Uterus (tissue), 4 donors: ENCODE measurements around the gene CLEC11A. TPM values are rescaled to one million over a fixed set of nuclear protein-coding genes. Genes with fewer than 3 reads are reported as not detected.

Experiments used
- DNase-seq, 2 donors: peaks; one replicate each; pipeline ENCODE4 v3.0.0-alpha.2; 2019 to 2020
- H3K27ac ChIP-seq, 2 donors: fragments of 200-600 bp; sonication (generic); 1 replicate in 1 of 2; 2 replicates in 1 of 2; pipeline ENCODE4 v1.5.1; 2016 to 2018
- H3K27me3 ChIP-seq, 2 donors: fragments of 200-600 bp; sonication (generic); one replicate each; pipeline ENCODE4 v1.5.1; 2018 to 2019; ENCODE audit warnings: control low read depth in 1 of 2
- H3K36me3 ChIP-seq, 2 donors: fragments of 200-600 bp; sonication (generic); one replicate each; pipeline ENCODE4 v1.5.1; 2019; ENCODE audit warnings: control low read depth in 1 of 2
- H3K4me1 ChIP-seq, 2 donors: fragments of 200-600 bp; sonication (generic); one replicate each; pipeline ENCODE4 v1.5.1; 2018 to 2019; ENCODE audit warnings: control low read depth in 1 of 2
- H3K4me3 ChIP-seq, 2 donors: fragments of 200-600 bp; sonication (generic); 1 replicate in 1 of 2; 2 replicates in 1 of 2; pipeline ENCODE4 v1.5.1; 2018 to 2019; ENCODE audit warnings: mild to moderate bottlenecking in 1 of 2
- H3K9me3 ChIP-seq, 2 donors: fragments of 200-600 bp; sonication (generic); one replicate each; pipeline ENCODE4 v1.5.1; 2019; ENCODE audit warnings: control low read depth in 1 of 2
- CTCF ChIP-seq, 4 experiments: fragments of 200-600 bp in 2 of 4; fragments of 450-650 bp in 2 of 4; sonication (generic) in 2 of 4; IDR thresholded peaks; one replicate each; pipeline ENCODE4 v1.5.1; 2016 to 2019; ENCODE audit warnings: antibody characterized with exemption in 4 of 4, mild to moderate bottlenecking in 2 of 4, moderate library complexity in 1 of 4
- POLR2A ChIP-seq, 2 donors: fragments of 450-650 bp; IDR thresholded peaks; one replicate each; pipeline ENCODE4 v1.6.1; 2016; ENCODE audit warnings: antibody characterized with exemption in 2 of 2, mild to moderate bottlenecking in 1 of 2, moderate library complexity in 1 of 2
- intact Hi-C: fragments of 100-400 bp; cut with DNase I; formaldehyde crosslinking; loops from one replicate; pipeline ENCODE4 v1.15.1; 2023; ENCODE audit warnings: low total_unique reads
- total RNA-seq, 4 donors: library from RNA; depleted of rRNA in 3 of 4; stranded (reverse); fragments of >200 nt in 3 of 4; gene quantifications; one replicate each; pipeline versions ENCODE4 v1.1.0 to v1.2.4, GENCODE V29; 2014 to 2023
- donor health status: DM: yes; HTN: yes; CAD: no.

Gene CLEC11A
- total RNA-seq, 4 donors from 2014 or later: 1.5 to 105 (median 10.9) TPM

DNA sequence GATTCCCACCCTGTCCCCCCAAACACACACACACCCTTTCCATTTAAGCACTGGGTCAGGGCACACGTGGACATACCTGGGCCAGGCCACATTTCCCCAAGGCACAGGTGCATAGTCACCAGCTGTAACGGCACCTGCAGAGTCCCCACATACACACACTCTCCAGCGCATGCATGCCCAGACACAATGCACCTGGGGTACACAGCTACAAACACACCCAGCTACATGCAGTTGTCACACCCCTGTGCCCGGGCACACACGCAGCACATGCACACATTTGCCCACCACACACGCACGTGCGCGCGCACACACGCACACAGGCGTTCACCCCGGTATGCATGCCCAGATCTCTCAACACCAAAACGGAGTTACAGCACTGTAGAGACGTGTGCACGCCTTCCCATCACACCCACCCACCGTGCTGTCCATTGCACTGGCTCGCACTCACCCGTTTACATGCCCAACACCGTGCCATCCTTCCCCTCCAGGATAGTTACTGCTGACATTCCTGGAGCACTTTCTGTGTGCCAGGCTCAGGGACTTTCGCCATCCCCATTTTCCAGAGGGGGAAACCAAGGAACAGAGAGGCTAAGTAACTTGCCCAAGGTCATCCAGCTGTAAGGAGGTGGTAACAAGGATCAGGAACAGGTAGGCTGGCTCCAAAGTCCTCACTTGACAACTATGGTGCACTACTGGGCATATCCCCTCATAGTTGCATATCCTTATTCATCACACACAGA, 2.8 kb upstream of the CLEC11A start:
- H3K4me1 ChIP-seq: peaks cover 0 to 22% of the 10 kb centered on the region in 2 donors
- intact Hi-C loops: no loop called here
- H3K36me3 ChIP-seq: no peaks in the 10 kb centered on the region
- no peak for TF ChIP-seq CTCF (IDR thresholded peaks at IDR 0.05)
- no peak for TF ChIP-seq POLR2A (IDR thresholded peaks at IDR 0.05)
- no peaks in the 10 kb centered on the region for H3K27me3 ChIP-seq
- no peak for DNase-seq
- H3K27ac ChIP-seq: no peak overlapping the region
- no peaks in the 10 kb centered on the region for H3K9me3 ChIP-seq
- H3K4me3 ChIP-seq: no peak overlapping the region

DNA sequence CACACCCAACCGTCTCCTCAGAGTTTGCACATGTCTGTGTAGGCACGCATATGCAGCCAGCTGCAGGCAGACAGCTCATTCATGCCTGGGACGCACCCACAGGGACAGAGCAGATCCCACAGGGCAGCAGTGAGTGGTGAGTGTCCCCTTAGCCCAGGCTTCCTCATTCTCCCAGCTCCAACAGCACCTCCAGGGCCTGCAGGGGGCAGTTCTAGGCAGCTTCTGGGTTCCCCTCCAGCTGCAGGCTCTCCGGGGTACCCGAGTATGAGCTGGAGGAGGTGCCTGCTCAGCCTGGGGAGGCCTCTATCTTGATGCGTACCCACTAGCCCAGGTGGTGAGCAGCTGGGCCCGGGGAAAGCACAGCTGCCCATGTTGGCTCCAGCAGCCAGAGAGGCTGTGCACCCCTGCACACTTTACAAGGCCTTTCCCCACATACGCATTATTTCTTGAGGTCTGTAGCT, 2.2 kb upstream of the CLEC11A start:
- Histone ChIP-seq H3K36me3 (no peaks in the 10 kb centered on the region), H3K9me3 (no peaks in the 10 kb centered on the region), H3K27ac (no peak overlapping the region), H3K4me3 (no peak overlapping the region), H3K4me1 (peaks cover 0 to 28% of the 10 kb centered on the region in 2 donors), H3K27me3 (no peaks in the 10 kb centered on the region)
- no peak for TF ChIP-seq POLR2A (IDR thresholded peaks at IDR 0.05)
- no peak for TF ChIP-seq CTCF (IDR thresholded peaks at IDR 0.05)
- DNase-seq: no peak
- intact Hi-C loops: no loop called here

- no peak for DNase-seq
- Histone ChIP-seq H3K9me3 (no peaks in the 10 kb centered on the region), H3K36me3 (no peaks in the 10 kb centered on the region), H3K27me3 (no peaks in the 10 kb centered on the region), H3K4me1 (peaks cover 0 to 31% of the 10 kb centered on the region in 2 donors), H3K27ac (no peak overlapping the region), H3K4me3 (no peak overlapping the region)
- TF ChIP-seq POLR2A (IDR thresholded peaks at IDR 0.05) (no peak), CTCF (IDR thresholded peaks at IDR 0.05) (no peak)
- intact Hi-C loops: no loop called here
Measured at GRCh38 chr19:50721441-50722137, 1.6 kb upstream of the CLEC11A start.

DNA sequence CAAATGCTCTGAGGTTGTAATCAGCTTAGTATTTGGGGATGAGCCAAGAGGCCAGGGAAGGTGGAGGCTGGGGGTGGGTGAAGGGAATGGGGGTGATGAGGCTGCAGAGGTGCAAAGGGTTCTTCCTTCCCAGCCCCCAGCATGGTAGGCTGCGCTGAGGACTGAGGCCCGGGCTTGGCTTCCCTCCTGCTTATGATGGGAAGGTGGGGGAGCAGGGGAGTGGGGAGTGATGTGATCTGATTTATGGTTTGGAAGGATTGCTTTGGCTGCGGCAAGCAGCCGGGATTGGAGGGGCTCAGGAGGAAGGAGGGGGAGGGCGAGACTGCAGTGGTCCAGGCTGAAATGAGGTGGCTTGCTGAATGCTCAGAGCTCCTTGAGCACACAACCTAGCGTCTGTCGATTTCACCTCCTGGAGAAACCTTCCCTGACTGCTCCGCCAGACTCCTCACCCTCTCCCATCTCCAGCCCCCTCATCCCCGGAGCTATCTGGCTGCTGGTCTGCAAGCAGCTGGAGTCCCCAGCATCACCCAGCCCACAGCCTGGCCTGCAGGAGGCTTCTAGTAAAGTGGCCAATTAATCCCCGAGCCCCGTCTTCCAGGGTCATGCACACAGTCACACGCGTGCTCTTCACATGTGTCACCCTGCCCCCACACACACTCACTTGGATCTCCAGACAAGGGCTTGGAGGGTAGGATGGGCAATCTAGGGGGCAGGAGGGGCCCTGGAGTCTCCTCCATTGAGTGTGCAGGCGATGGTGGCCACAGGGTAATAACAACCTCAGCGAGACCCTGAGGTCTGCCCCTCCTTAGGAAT, 757 bp upstream of the CLEC11A start:
- no peaks in the 10 kb centered on the region for H3K27me3 ChIP-seq

More for the DNA sequence above, 757 bp upstream of the CLEC11A start:
- H3K27ac ChIP-seq: peak overlapping the region; percentile 77
- H3K9me3 ChIP-seq: no peaks in the 10 kb centered on the region
- intact Hi-C loops: no loop called here
- no peak for DNase-seq
- H3K4me1 ChIP-seq: peaks cover 0 to 31% of the 10 kb centered on the region in 2 donors
- peak overlapping the region in 1 of 2 donors; percentile 66 for H3K4me3 ChIP-seq
- no peaks in the 10 kb centered on the region for H3K36me3 ChIP-seq
- no peak for TF ChIP-seq POLR2A (IDR thresholded peaks at IDR 0.05)
- no peak for TF ChIP-seq CTCF (IDR thresholded peaks at IDR 0.05)
